ENCODE results near the gene ZNF610. TPM values are rescaled to one million over a fixed set of nuclear protein-coding genes. Genes with fewer than 3 reads are reported as not detected.
"Not testable (repeated sequence)": the region's sequence is repeated elsewhere in the genome, so short reads cannot be mapped to it uniquely, and the experiment has no call there.

The ZNF610 gene
- total RNA-seq, 1 experiment from 2014 or later, result 4.4 TPM

DNA sequence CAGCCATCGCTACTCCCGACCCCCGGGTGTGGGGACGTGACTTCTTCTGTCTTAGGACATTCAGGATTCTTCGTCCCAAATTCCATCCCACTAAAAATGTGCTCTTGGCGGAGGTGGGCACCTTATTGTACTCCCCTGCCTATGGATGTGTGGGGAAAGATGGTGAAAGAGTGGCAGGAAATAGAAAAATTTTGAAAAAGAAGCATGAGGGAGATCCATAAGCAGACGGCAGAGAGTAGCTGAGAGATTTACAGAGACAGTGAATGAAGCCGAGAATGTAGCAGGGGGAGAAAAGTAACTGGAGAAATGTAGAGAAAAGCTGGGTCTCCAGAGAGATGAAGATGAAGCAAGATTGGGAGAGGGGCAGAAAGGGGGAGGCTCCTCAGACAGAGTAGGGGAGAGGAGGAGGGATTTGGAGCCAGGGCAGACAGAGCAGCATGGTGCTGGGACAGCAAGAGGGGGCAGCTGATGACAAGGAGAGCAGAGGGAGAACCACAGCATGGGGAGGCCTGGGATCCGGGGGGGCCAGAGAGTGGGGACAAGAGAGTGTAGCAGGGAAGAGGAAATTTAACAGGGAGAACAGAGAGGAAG is 843 bp downstream of the ZNF610 start (continued):
- TF ChIP-seq ARID4B (CRISPR knock-in tag; IDR thresholded peaks at IDR 0.05; ENCODE audit: borderline replicate concordance) (no peak), ZNF263 (CRISPR knock-in tag; IDR thresholded peaks at IDR 0.05; ENCODE audit: low read depth) (no peak)

- not testable (repeated sequence) for H3K4me3 Mint-ChIP-seq
Observed at GRCh38 chr19:52339022-52339421, 3.0 kb downstream of the ZNF610 start.

DNA sequence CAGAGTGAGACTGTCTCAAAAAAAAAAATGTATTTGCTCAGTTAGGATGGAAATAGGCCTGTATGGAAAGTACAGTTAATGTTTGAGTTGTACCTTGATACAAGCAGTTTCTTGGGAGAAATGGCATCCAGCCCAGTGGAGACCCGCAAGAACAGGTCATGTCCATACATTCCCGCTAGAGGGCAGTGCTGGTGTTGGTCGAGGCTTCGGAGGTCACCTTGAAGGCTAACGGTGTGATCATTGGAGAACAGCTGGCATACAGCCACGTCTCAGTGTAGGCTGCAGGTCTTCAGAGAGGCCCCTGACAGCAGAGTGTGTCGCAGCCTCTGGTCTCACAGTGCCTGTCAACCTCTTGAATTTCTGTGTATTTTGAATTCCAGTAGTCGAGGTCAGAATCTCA is 7.5 kb downstream of the ZNF610 start:
- 0 out of 2 replicates have a peak, but pooled peaks have one; percentile 12 for TF ChIP-seq TEAD4 (CRISPR knock-in tag; IDR thresholded peaks at IDR 0.05)
- no peak for TF ChIP-seq ZNF512 (CRISPR knock-in tag; IDR thresholded peaks at IDR 0.05; ENCODE audit: borderline replicate concordance)
- TF ChIP-seq TEAD1 (CRISPR knock-in tag; IDR thresholded peaks at IDR 0.05), result 0 out of 2 replicates have a peak, but pooled peaks have one; percentile 39
- no peak for TF ChIP-seq SMAD3 (CRISPR knock-in tag; IDR thresholded peaks at IDR 0.05; ENCODE audit: borderline replicate concordance)
- TF ChIP-seq ESRRA (CRISPR knock-in tag; IDR thresholded peaks at IDR 0.05; ENCODE audit: borderline replicate concordance), result peak; percentile 99
- TF ChIP-seq CTCF (IDR thresholded peaks at IDR 0.05), result peak; percentile 87
- TF ChIP-seq MAX (CRISPR knock-in tag; IDR thresholded peaks at IDR 0.05), result peak; percentile 33; the same call in 1 of the 2 replicates
- no peak for TF ChIP-seq FOXJ3 (CRISPR knock-in tag; IDR thresholded peaks at IDR 0.05; ENCODE audit: borderline replicate concordance)
- TF ChIP-seq ZNF317 (CRISPR knock-in tag; IDR thresholded peaks at IDR 0.05; ENCODE audit: borderline replicate concordance, low read depth), result 0 out of 2 replicates have a peak, but pooled peaks have one; percentile 65
- Mint-ChIP-seq H3K9me3 (peaks cover 4% of the 10 kb centered on the region), H3K36me3 (peaks cover 13% of the 10 kb centered on the region), H3K27me3 (ENCODE audit: low read depth) (no peaks in the 10 kb centered on the region), H3K4me1 (peaks cover 4% of the 10 kb centered on the region), H3K27ac (no peak overlapping the region; the same call in 1 of the 2 replicates), H3K4me3 (no peak overlapping the region)
- ATAC-seq (peak; percentile 99), DNase-seq (ENCODE audit: low spot score) (peak; percentile 83)
- POLR2A ChIA-PET, result no interaction called here
- CTCF ChIA-PET, result interaction anchor here (0.6 to 2.0 kb wide), 21 partner anchors 8 to 781 kb away, joined by 3 to 11 read pairs (median 4); partner anchors contain the start of genes ZNF578, ZNF610 and ZNF880

More at GRCh38 chr19:52339022-52339421, 3.0 kb downstream of the ZNF610 start:
- ATAC-seq; H3K27me3 Mint-ChIP-seq (ENCODE audit: low read depth); H3K36me3 Mint-ChIP-seq; H3K9me3 Mint-ChIP-seq; POLR2A ChIA-PET; H3K27ac Mint-ChIP-seq; DNase-seq (ENCODE audit: low spot score); CTCF ChIA-PET: not testable (repeated sequence)
- H3K4me1 Mint-ChIP-seq, result peaks cover 13% of the 10 kb centered on the region

Measured in WTC11 (cell line).